DND-41 (cell line): ENCODE measurements around the gene MCRIP2.

ENCODE experiments used
- ATAC-seq: fragments of 200-7000 bp; cut with Tn5 transposase; 3 replicates; pipeline ENCODE4 v1.9.1; 2021; ENCODE audit warnings: low read depth; ENCODE audit not compliant: insufficient read depth
- DNase-seq: peaks from one replicate; pipeline ENCODE4 v3.0.0-alpha.2; 2020
- H2AFZ ChIP-seq: 2 replicates; pipeline ENCODE4 v1.6.0; 2012; ENCODE audit warnings: low read depth, low read length
- H3K27ac ChIP-seq: 2 replicates; pipeline ENCODE4 v1.5.1; 2012; ENCODE audit warnings: low read length, inconsistent platforms
- H3K27me3 ChIP-seq: fragments of 200-600 bp; sonication (generic); 2 replicates; pipeline ENCODE4 v1.6.0; 2012; ENCODE audit warnings: low read length, mild to moderate bottlenecking, inconsistent platforms; ENCODE audit not compliant: insufficient read depth, poor library complexity
- H3K36me3 ChIP-seq: 2 replicates; pipeline ENCODE4 v1.5.1; 2012; ENCODE audit warnings: low read length, inconsistent platforms; ENCODE audit not compliant: insufficient read depth
- H3K4me1 ChIP-seq: 2 replicates; pipeline ENCODE4 v1.5.1; 2012; ENCODE audit warnings: mild to moderate bottlenecking, low read length; ENCODE audit not compliant: insufficient read depth
- H3K4me2 ChIP-seq: 2 replicates; pipeline ENCODE4 v1.6.0; 2012; ENCODE audit warnings: mild to moderate bottlenecking, moderate library complexity, low read length, inconsistent platforms; ENCODE audit not compliant: insufficient read depth
- H3K4me3 ChIP-seq, 2 experiments: fragments of 200-600 bp in 1 of 2; shearing (Covaris generic) in 1 of 2; 2 replicates each; pipeline ENCODE4 v1.5.1; 2012 to 2016; ENCODE audit warnings: inconsistent platforms in 2 of 2, low read length in 2 of 2, mild to moderate bottlenecking in 2 of 2, low read depth in 1 of 2, moderate library complexity in 1 of 2
- H3K79me2 ChIP-seq: 2 replicates; pipeline ENCODE4 v1.6.0; 2012; ENCODE audit warnings: low read length, inconsistent platforms; ENCODE audit not compliant: insufficient read depth
- H3K9ac ChIP-seq: 2 replicates; pipeline ENCODE4 v1.6.0; 2012; ENCODE audit warnings: low read depth, mild to moderate bottlenecking, inconsistent platforms, low read length, moderate library complexity
- H3K9me3 ChIP-seq: 2 replicates; pipeline ENCODE4 v1.5.1; 2012; ENCODE audit warnings: low read length, moderate library complexity, mild to moderate bottlenecking, inconsistent platforms; ENCODE audit not compliant: insufficient read depth, severe bottlenecking
- H4K20me1 ChIP-seq: 2 replicates; pipeline ENCODE4 v1.6.0; 2012; ENCODE audit warnings: low read length; ENCODE audit not compliant: insufficient read depth
- EZH2 ChIP-seq: IDR thresholded peaks from 3 replicates; pipeline ENCODE4 v1.6.1; 2012; ENCODE audit warnings: borderline replicate concordance, low read depth, mild to moderate bottlenecking, moderate library complexity, low read length, inconsistent platforms; ENCODE audit not compliant: severe bottlenecking
- TF ChIP-seq, protein P1 (sequence below): IDR thresholded peaks from 2 replicates; pipeline ENCODE4 v1.5.1; 2012; ENCODE audit warnings: borderline replicate concordance, low read length, moderate library complexity, mild to moderate bottlenecking; ENCODE audit not compliant: poor library complexity, severe bottlenecking; ENCODE audit errors: extremely low read depth

MCRIP2 gene

DNA sequence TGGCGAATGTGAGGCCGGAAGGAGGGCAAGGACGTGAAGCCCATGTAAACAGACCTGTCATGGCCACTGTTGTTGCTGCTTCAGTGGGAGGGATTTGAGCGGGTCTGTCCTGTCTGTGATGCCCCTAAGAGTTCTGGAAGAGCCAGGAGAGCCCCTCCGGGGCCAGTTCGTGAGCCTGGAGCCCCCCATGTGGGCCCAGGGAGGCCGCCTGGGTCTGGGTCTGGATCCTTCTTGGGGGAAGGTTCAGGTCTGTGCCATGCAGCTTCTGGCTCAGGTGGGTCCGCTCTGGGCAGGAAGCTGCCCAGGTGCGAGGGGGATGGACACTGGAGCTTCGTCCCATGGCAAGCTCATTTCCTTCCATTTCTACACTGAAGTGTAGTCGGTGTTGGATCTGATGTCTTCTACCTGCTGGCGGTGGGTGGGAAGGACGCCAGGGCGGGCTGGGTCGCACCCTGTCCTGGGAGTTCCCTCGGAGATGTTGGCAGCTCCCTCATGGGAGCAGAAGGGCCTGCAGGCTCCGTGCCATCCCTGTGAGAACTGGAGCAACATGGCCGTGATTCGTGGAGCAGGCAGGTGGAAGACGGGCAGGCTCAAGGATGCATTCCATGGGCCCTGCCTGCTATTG lies 22.0 kb upstream of the MCRIP2 start:
- H3K4me2 ChIP-seq, result no peak overlapping the region

DNA sequence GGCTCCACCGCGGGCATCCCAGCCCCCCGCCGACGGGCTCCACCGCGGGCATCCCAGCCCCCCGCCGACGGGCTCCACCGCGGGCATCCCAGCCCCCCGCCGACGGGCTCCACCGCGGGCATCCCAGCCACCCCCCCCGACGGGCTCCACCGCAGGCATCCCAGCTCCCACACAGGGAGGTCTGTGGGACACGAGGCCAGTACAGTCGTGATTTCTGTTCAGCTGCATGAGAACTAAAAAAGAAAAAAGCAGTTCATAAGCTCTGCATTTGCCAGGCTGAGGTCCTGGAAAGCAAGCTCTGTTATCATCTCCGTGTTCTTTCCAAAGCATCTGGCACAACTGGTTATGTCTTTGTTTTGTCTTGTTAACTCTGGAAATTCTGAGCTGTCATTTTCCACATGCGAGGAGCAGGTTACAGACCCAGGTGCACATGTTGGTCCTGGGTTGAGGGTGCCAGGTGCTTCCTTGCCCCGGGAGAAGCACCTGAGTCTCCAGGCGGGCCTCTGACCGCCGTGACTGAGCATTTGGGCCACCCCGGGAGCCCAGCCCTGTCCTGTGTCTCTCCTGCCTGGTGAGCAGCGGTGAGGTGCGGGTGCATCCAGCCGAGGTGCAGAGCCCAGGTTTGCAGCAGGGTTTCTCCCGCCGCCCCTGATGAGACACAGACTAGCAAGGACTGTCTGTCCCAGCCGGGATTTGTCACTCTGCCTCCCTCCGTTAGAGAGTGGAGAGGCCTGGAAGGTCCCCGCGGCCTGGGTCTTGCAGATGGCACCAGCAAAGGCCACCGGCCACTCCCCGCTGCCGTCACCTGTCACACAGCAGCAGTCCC lies 20.7 kb upstream of the MCRIP2 start:
- no peak for DNase-seq
- no peak overlapping the region for H3K27ac ChIP-seq
- TF ChIP-seq, protein P1, sequence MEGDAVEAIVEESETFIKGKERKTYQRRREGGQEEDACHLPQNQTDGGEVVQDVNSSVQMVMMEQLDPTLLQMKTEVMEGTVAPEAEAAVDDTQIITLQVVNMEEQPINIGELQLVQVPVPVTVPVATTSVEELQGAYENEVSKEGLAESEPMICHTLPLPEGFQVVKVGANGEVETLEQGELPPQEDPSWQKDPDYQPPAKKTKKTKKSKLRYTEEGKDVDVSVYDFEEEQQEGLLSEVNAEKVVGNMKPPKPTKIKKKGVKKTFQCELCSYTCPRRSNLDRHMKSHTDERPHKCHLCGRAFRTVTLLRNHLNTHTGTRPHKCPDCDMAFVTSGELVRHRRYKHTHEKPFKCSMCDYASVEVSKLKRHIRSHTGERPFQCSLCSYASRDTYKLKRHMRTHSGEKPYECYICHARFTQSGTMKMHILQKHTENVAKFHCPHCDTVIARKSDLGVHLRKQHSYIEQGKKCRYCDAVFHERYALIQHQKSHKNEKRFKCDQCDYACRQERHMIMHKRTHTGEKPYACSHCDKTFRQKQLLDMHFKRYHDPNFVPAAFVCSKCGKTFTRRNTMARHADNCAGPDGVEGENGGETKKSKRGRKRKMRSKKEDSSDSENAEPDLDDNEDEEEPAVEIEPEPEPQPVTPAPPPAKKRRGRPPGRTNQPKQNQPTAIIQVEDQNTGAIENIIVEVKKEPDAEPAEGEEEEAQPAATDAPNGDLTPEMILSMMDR, result no peak
- no peak for TF ChIP-seq EZH2
- no peaks in the 10 kb centered on the region for H3K4me1 ChIP-seq
- H3K9ac ChIP-seq, result no peak overlapping the region
- H2AFZ ChIP-seq, result no peak overlapping the region
- no peak overlapping the region for H3K4me3 ChIP-seq
- peaks cover 14% of the 10 kb centered on the region for H3K79me2 ChIP-seq
- no peaks in the 10 kb centered on the region for H3K27me3 ChIP-seq
- H3K36me3 ChIP-seq, result peaks cover 8% of the 10 kb centered on the region
- ATAC-seq, result no peak
- H3K4me2 ChIP-seq, result no peak overlapping the region
- peaks cover 40% of the 10 kb centered on the region for H4K20me1 ChIP-seq
- no peaks in the 10 kb centered on the region for H3K9me3 ChIP-seq

More for the DNA sequence above, 22.0 kb upstream of the MCRIP2 start:
- Histone ChIP-seq H3K79me2 (peaks cover 14% of the 10 kb centered on the region), H3K9me3 (no peaks in the 10 kb centered on the region), H3K27ac (no peak overlapping the region), H3K9ac (no peak overlapping the region), H2AFZ (no peak overlapping the region), H4K20me1 (peaks cover 34% of the 10 kb centered on the region), H3K4me3 (no peak overlapping the region), H3K4me1 (no peaks in the 10 kb centered on the region), H3K27me3 (no peaks in the 10 kb centered on the region), H3K36me3 (no peaks in the 10 kb centered on the region)
- ATAC-seq (no peak), DNase-seq (no peak)
- TF ChIP-seq EZH2, result no peak

DNA sequence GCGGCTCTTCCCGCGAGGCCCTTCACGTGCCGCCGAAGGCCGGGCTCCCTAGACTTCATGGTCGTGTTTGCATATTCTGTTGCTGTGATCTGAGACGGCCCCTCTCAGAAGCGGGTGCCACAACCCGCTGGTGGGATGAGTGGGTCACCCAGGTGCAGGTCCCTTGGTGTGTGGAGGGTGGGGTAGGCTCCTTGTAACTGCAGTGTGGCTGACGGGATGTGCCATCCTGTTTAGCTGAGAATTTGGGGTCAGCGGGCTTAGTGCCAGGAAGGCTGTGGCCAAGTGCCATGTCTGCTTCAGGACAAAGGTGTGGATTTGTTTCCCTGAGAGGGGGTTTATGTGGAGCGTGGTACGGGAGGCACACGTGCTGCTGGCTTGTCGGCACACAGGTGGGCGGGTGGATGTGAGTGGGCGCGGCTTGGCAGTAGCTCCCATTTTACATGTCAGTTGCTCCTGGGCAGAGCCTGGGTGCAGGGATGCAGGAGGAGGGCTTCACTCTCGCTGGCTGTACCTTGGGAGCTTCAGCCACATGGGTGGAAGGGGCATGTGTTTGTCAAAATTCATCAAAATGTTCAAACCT lies 20.0 kb upstream of the MCRIP2 start:
- Histone ChIP-seq H3K9me3 (no peaks in the 10 kb centered on the region), H3K4me3 (no peak overlapping the region), H4K20me1 (peaks cover 39% of the 10 kb centered on the region), H3K27ac (no peak overlapping the region), H3K4me2 (no peak overlapping the region), H2AFZ (no peak overlapping the region), H3K4me1 (no peaks in the 10 kb centered on the region), H3K79me2 (peaks cover 14% of the 10 kb centered on the region), H3K36me3 (peaks cover 13% of the 10 kb centered on the region), H3K9ac (no peak overlapping the region), H3K27me3 (no peaks in the 10 kb centered on the region)
- TF ChIP-seq, protein P1, result no peak
- no peak for TF ChIP-seq EZH2
- DNase-seq (no peak), ATAC-seq (no peak)

DNA sequence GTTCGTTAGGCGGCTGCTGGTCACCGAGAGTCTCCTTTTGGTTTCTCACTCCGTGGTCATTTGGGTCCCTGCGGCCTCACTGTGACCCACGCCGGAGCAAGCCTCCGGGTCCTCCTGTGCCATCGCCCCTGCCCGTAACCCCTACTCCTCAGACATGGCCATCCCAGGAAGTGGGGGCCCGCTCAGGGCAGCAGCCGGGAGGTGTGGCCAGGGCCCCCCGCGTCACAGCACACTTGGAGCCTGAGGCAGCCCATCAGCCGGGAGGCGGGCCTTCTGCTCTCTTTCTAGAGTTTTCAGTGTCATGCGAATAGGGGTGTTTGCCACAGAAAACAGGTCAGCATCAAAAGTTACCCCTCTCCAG lies 18.7 kb upstream of the MCRIP2 start:
- Histone ChIP-seq H3K27me3 (no peaks in the 10 kb centered on the region), H3K4me3 (no peak overlapping the region), H3K27ac (no peak overlapping the region), H3K79me2 (peaks cover 9% of the 10 kb centered on the region), H3K9ac (no peak overlapping the region), H3K9me3 (no peaks in the 10 kb centered on the region), H4K20me1 (peaks cover 35% of the 10 kb centered on the region), H2AFZ (no peak overlapping the region), H3K4me2 (no peak overlapping the region), H3K36me3 (peaks cover 21% of the 10 kb centered on the region), H3K4me1 (no peaks in the 10 kb centered on the region)
- ATAC-seq, result no peak
- no peak for DNase-seq
- TF ChIP-seq, protein P1, result no peak
- no peak for TF ChIP-seq EZH2
